Measurements from ENCODE around the gene SENP6.

The SENP6 gene

GRCh38 chr6:75693534-75693933, 91.9 kb downstream of the SENP6 start:
- no peak for TF ChIP-seq SIN3A (IDR thresholded peaks at IDR 0.05; ENCODE audit: borderline replicate concordance, insufficient read depth, low read length)
- no peak for TF ChIP-seq REST (IDR thresholded peaks at IDR 0.05; ENCODE audit: insufficient read depth in 1 of 2, low read depth in 2 of 2, low read length in 2 of 2)
- TF ChIP-seq POLR2AphosphoS5 (IDR thresholded peaks at IDR 0.05; ENCODE audit: low read depth, low read length), result no peak
- TF ChIP-seq TAF1 (IDR thresholded peaks at IDR 0.05; ENCODE audit: borderline replicate concordance, insufficient read depth, low read length), result no peak
- TF ChIP-seq FOXP2 (optimal IDR thresholded peaks at IDR 0.05; ENCODE audit: borderline replicate concordance, extremely low read depth, extremely low read length, insufficient read depth), result no peak

GRCh38 chr6:75694406-75694805, 92.7 kb downstream of the SENP6 start:
- TF ChIP-seq FOXP2 (optimal IDR thresholded peaks at IDR 0.05; ENCODE audit: borderline replicate concordance, extremely low read depth, extremely low read length, insufficient read depth) (no peak), TAF1 (IDR thresholded peaks at IDR 0.05; ENCODE audit: borderline replicate concordance, insufficient read depth, low read length) (no peak), POLR2AphosphoS5 (IDR thresholded peaks at IDR 0.05; ENCODE audit: low read depth, low read length) (no peak), REST (IDR thresholded peaks at IDR 0.05; ENCODE audit: insufficient read depth in 1 of 2, low read depth in 2 of 2, low read length in 2 of 2) (no peak), SIN3A (IDR thresholded peaks at IDR 0.05; ENCODE audit: borderline replicate concordance, insufficient read depth, low read length) (no peak)

- TF ChIP-seq FOXP2 (optimal IDR thresholded peaks at IDR 0.05; ENCODE audit: borderline replicate concordance, extremely low read depth, extremely low read length, insufficient read depth), result no peak
- TF ChIP-seq REST (IDR thresholded peaks at IDR 0.05; ENCODE audit: insufficient read depth in 1 of 2, low read depth in 2 of 2, low read length in 2 of 2), result no peak
- no peak for TF ChIP-seq POLR2AphosphoS5 (IDR thresholded peaks at IDR 0.05; ENCODE audit: low read depth, low read length)
- no peak for TF ChIP-seq SIN3A (IDR thresholded peaks at IDR 0.05; ENCODE audit: borderline replicate concordance, insufficient read depth, low read length)
These were observed 109.5 kb downstream of the SENP6 start for GRCh38 chr6:75711173-75711572.

GRCh38 chr6:75719133-75719532, 117.5 kb downstream of the SENP6 start:
- no peak for TF ChIP-seq TAF1 (IDR thresholded peaks at IDR 0.05; ENCODE audit: borderline replicate concordance, insufficient read depth, low read length)
- TF ChIP-seq POLR2AphosphoS5 (IDR thresholded peaks at IDR 0.05; ENCODE audit: low read depth, low read length), result no peak
- TF ChIP-seq REST (IDR thresholded peaks at IDR 0.05; ENCODE audit: insufficient read depth in 1 of 2, low read depth in 2 of 2, low read length in 2 of 2), result no peak
- no peak for TF ChIP-seq SIN3A (IDR thresholded peaks at IDR 0.05; ENCODE audit: borderline replicate concordance, insufficient read depth, low read length)
- TF ChIP-seq FOXP2 (optimal IDR thresholded peaks at IDR 0.05; ENCODE audit: borderline replicate concordance, extremely low read depth, extremely low read length, insufficient read depth), result no peak

GRCh38 chr6:75723382-75723781, 121.7 kb downstream of the SENP6 start:
- TF ChIP-seq POLR2AphosphoS5 (IDR thresholded peaks at IDR 0.05; ENCODE audit: low read depth, low read length) (no peak), SIN3A (IDR thresholded peaks at IDR 0.05; ENCODE audit: borderline replicate concordance, insufficient read depth, low read length) (no peak), REST (IDR thresholded peaks at IDR 0.05; ENCODE audit: insufficient read depth in 1 of 2, low read depth in 2 of 2, low read length in 2 of 2) (no peak), TAF1 (IDR thresholded peaks at IDR 0.05; ENCODE audit: borderline replicate concordance, insufficient read depth, low read length) (no peak), FOXP2 (optimal IDR thresholded peaks at IDR 0.05; ENCODE audit: borderline replicate concordance, extremely low read depth, extremely low read length, insufficient read depth) (no peak)

Data from PFSK-1 (cell line).